Uterus (tissue), 2 donors: Measurements from ENCODE around the gene CFDP1.

Experiments
- POLR2A ChIP-seq, 2 donors: fragments of 450-650 bp; IDR thresholded peaks; one replicate each; pipeline ENCODE4 v1.6.1; 2016; ENCODE audit warnings: antibody characterized with exemption in 2 of 2, mild to moderate bottlenecking in 1 of 2, moderate library complexity in 1 of 2
- TF ChIP-seq, protein P1 (sequence below), 4 experiments: fragments of 200-600 bp in 2 of 4; fragments of 450-650 bp in 2 of 4; sonication (generic) in 2 of 4; IDR thresholded peaks; one replicate each; pipeline ENCODE4 v1.5.1; 2016 to 2019; ENCODE audit warnings: antibody characterized with exemption in 4 of 4, mild to moderate bottlenecking in 2 of 4, moderate library complexity in 1 of 4

DNA sequence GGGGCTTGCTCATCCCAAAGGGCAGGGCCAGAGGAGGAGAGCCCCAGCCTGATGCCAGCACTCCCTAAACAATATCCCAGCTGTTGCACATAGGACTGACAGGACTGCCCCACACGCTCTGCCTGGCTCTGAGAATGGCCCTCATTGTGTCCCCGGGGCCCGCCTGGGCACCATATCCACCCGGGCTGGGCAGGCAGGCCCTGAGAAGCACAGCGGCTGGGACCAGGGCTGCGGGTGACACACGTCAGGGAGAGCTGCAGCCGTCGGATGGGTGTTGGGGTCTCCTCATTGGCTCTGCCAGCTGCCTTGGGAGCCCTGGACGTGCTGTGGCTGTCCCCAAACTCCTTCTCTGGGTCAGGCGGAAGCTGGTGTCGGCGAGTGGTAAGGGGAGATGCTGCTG, 186.1 kb downstream of the CFDP1 start:
- TF ChIP-seq, protein P1, sequence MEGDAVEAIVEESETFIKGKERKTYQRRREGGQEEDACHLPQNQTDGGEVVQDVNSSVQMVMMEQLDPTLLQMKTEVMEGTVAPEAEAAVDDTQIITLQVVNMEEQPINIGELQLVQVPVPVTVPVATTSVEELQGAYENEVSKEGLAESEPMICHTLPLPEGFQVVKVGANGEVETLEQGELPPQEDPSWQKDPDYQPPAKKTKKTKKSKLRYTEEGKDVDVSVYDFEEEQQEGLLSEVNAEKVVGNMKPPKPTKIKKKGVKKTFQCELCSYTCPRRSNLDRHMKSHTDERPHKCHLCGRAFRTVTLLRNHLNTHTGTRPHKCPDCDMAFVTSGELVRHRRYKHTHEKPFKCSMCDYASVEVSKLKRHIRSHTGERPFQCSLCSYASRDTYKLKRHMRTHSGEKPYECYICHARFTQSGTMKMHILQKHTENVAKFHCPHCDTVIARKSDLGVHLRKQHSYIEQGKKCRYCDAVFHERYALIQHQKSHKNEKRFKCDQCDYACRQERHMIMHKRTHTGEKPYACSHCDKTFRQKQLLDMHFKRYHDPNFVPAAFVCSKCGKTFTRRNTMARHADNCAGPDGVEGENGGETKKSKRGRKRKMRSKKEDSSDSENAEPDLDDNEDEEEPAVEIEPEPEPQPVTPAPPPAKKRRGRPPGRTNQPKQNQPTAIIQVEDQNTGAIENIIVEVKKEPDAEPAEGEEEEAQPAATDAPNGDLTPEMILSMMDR (IDR thresholded peaks at IDR 0.05): no peak
- TF ChIP-seq POLR2A (IDR thresholded peaks at IDR 0.05): no peak
